GM12878 (cell line): Measurements from ENCODE around the gene ADAM30. TPM values are rescaled to one million over a fixed set of nuclear protein-coding genes. Genes with fewer than 3 reads are reported as not detected.

Experiments used
- ATAC-seq: fragments of 200-7000 bp; cut with Tn5 transposase; 3 replicates; pipeline ENCODE4 v1.9.1; 2020; ENCODE audit warnings: mild to moderate bottlenecking, moderate library complexity
- BruUV-seq: library from RNA; stranded (reverse); fragments of 400-500 nt; replicated peaks from 2 replicates; lab custom pipeline; 2021; lab: Mats Ljungman, UMichigan
- CTCF ChIA-PET: fragments of 300-600 bp; sonication (Branson Sonifier 250); formaldehyde crosslinking; extraction: SDS; loops from one replicate; lab custom pipeline; 2021; ENCODE audit warnings: inconsistent platforms; lab: Yijun Ruan, JAX
- POLR2A ChIA-PET: fragments of 350-600 bp; formaldehyde crosslinking; extraction: SDS; loops from one replicate; lab custom pipeline; 2021; ENCODE audit warnings: inconsistent platforms; lab: Charles Lee
- RAD21 ChIA-PET: fragments of 300-600 bp; sonication (Branson Sonifier 250); formaldehyde crosslinking; loops from one replicate; lab custom pipeline; 2023; ENCODE audit warnings: antibody characterized with exemption; ENCODE audit not compliant: unreplicated experiment; lab: Charles Lee
- SMC1A ChIA-PET: fragments of 300-600 bp; sonication (Branson Sonifier 250); formaldehyde crosslinking; loops from one replicate; lab custom pipeline; 2023; ENCODE audit not compliant: unreplicated experiment, uncharacterized antibody; lab: Charles Lee
- DNase-seq: peaks from one replicate; pipeline ENCODE4 v3.0.0-alpha.2; 2011; ENCODE audit warnings: low read depth, low spot score
- FAIRE-seq: peaks from 3 replicates; lab custom pipeline; 2011; peaks lifted over from hg19 to GRCh38; lab: Jason Lieb, UNC
- H2AFZ ChIP-seq: 2 replicates; pipeline ENCODE4 v1.6.0; 2011; ENCODE audit warnings: low read depth, low read length, control low read depth; ENCODE audit not compliant: control insufficient read depth
- H3K27ac ChIP-seq: 2 replicates; pipeline ENCODE4 v1.5.1; 2011; ENCODE audit warnings: control low read depth; ENCODE audit not compliant: control insufficient read depth, insufficient read depth
- H3K27me3 ChIP-seq, 2 experiments: replicated peaks in 1 of 2; 2 replicates each; pipeline versions ENCODE4 v1.6.0 to v1.6.1; 2011; ENCODE audit warnings: low read length in 1 of 2; ENCODE audit not compliant: control insufficient read depth in 2 of 2, insufficient read depth in 2 of 2
- H3K36me3 ChIP-seq, 2 experiments: 2 replicates each; pipeline ENCODE4 v1.5.1; 2011; ENCODE audit warnings: low read length in 1 of 2; ENCODE audit not compliant: control insufficient read depth in 2 of 2, insufficient read depth in 2 of 2
- H3K4me1 ChIP-seq: 2 replicates; pipeline ENCODE4 v1.6.1; 2011; ENCODE audit warnings: mild to moderate bottlenecking, low read length, moderate library complexity, mixed read lengths; ENCODE audit not compliant: control insufficient read depth, insufficient read depth
- H3K4me2 ChIP-seq: 2 replicates; pipeline ENCODE4 v1.6.0; 2011; ENCODE audit warnings: control low read depth; ENCODE audit not compliant: control insufficient read depth, insufficient read depth
- H3K4me3 ChIP-seq: fragments of 200-600 bp; sonication (generic); 2 replicates; pipeline ENCODE4 v1.5.1; 2016
- H3K79me2 ChIP-seq: 2 replicates; pipeline ENCODE4 v1.6.0; 2011; ENCODE audit warnings: low read length; ENCODE audit not compliant: control insufficient read depth, insufficient read depth
- H3K9ac ChIP-seq: 2 replicates; pipeline ENCODE4 v1.8.0; 2011; ENCODE audit warnings: low read length, control low read depth, mixed read lengths; ENCODE audit not compliant: control insufficient read depth, insufficient read depth
- H3K9me3 ChIP-seq: replicated peaks from 3 replicates; pipeline ENCODE4 v1.5.1; 2011; ENCODE audit warnings: mild to moderate bottlenecking, low read length; ENCODE audit not compliant: control insufficient read depth, insufficient read depth
- H4K20me1 ChIP-seq: 2 replicates; pipeline ENCODE4 v1.6.0; 2011; ENCODE audit not compliant: control insufficient read depth, insufficient read depth
- CBX5 ChIP-seq: sonication (generic); IDR thresholded peaks from 2 replicates; pipeline ENCODE4 v1.6.1; 2016; ENCODE audit warnings: low read depth, moderate library complexity, mild to moderate bottlenecking, inconsistent platforms
- DPF2 ChIP-seq: fragments of 450-650 bp; IDR thresholded peaks from 2 replicates; pipeline ENCODE4 v1.6.1; 2017; ENCODE audit warnings: mild to moderate bottlenecking
- EED ChIP-seq: sonication (generic); IDR thresholded peaks from 2 replicates; pipeline ENCODE4 v1.6.1; 2016; ENCODE audit warnings: antibody characterized with exemption, low read depth
- EP300 ChIP-seq, 2 experiments: fragments of 150-350 bp in 1 of 2; IDR thresholded peaks; 2 replicates each; pipeline ENCODE4 v1.6.1; 2011 to 2012; ENCODE audit warnings: low read depth in 2 of 2, low read length in 2 of 2, borderline replicate concordance in 1 of 2, improper control_type of control experiment in 1 of 2, inconsistent platforms in 1 of 2; ENCODE audit not compliant: control insufficient read depth in 1 of 2
- FOXM1 ChIP-seq: IDR thresholded peaks from 2 replicates; pipeline ENCODE4 v1.6.1; 2012; ENCODE audit warnings: low read depth, mild to moderate bottlenecking, inconsistent platforms, low read length, moderate library complexity
- NFXL1 ChIP-seq: fragments of 450-650 bp; IDR thresholded peaks from 2 replicates; pipeline ENCODE4 v1.6.1; 2017; ENCODE audit warnings: antibody characterized with exemption, mild to moderate bottlenecking, borderline replicate concordance
- PRDM15 ChIP-seq: fragments of 450-650 bp; formaldehyde crosslinking; IDR thresholded peaks from 2 replicates; pipeline ENCODE4 v1.4.0; 2020; ENCODE audit warnings: mild to moderate bottlenecking, moderate library complexity
- RAD51 ChIP-seq: fragments of 450-650 bp; IDR thresholded peaks from 2 replicates; pipeline ENCODE4 v1.6.1; 2016; ENCODE audit warnings: moderate library complexity, mild to moderate bottlenecking, inconsistent platforms
- REST ChIP-seq: IDR thresholded peaks from 2 replicates; pipeline ENCODE4 v1.6.1; 2012; ENCODE audit warnings: mild to moderate bottlenecking, low read depth, low read length
- STAT1 ChIP-seq: fragments of 450-650 bp; conservative IDR thresholded peaks from 2 replicates; pipeline ENCODE4 v1.6.1; 2014; ENCODE audit warnings: antibody characterized with exemption, mild to moderate bottlenecking
- TAF1 ChIP-seq: IDR thresholded peaks from 2 replicates; pipeline ENCODE4 v1.6.1; 2011; ENCODE audit warnings: mild to moderate bottlenecking, low read depth, low read length, borderline replicate concordance
- USF2 ChIP-seq: IDR thresholded peaks from 2 replicates; pipeline ENCODE4 v1.6.1; 2011; ENCODE audit warnings: low read depth, low read length, improper control_type of control experiment, borderline replicate concordance
- ZBTB11 ChIP-seq: fragments of 450-650 bp; formaldehyde crosslinking; IDR thresholded peaks from 2 replicates; pipeline ENCODE4 v1.5.0; 2022; ENCODE audit warnings: mild to moderate bottlenecking, missing genetic modification characterization
- ZNF207 ChIP-seq: fragments of 450-650 bp; IDR thresholded peaks from 2 replicates; pipeline ENCODE4 v1.6.1; 2014; ENCODE audit warnings: antibody characterized with exemption, mild to moderate bottlenecking, borderline replicate concordance
- in situ Hi-C: fragments of 300-500 bp; cut with MboI; formaldehyde crosslinking; loops from 9 replicates; pipeline ENCODE4 v1.14.3; 2018; ENCODE audit warnings: mixed read lengths
- intact Hi-C: fragments of 100-400 bp; cut with micrococcal nuclease; formaldehyde crosslinking; loops from one replicate; pipeline ENCODE4 v1.14.2; 2022; ENCODE audit not compliant: unreplicated experiment
- polyA plus RNA-seq, 11 experiments: library from polyadenylated mRNA; depleted of rRNA in 4 of 11; unstranded in 6 of 11; stranded (reverse) in 5 of 11; fragments of >200 nt; fragmentation: Nextera tagmentation in 4 of 11; fragmentation: Illumina TruSeq in 1 of 11; extraction: Ambion mirVana in 4 of 11; extraction: Trizol in 1 of 11; gene quantifications; 1 replicate in 1 of 11; 2 replicates in 10 of 11; pipeline versions ENCODE4 v1.2.1 to v1.2.3, GENCODE V29; 2011 to 2016; ENCODE audit warnings: inconsistent platforms in 2 of 11, missing spikeins in 2 of 11, low read depth in 1 of 11
- total RNA-seq, 4 experiments: library from RNA; depleted of rRNA in 3 of 4; stranded (reverse); fragments of >200 nt in 3 of 4; fragmentation: Illumina TruSeq in 1 of 4; extraction: Trizol in 1 of 4; gene quantifications; 2 replicates each; pipeline versions ENCODE4 v1.2.1 to v1.2.3, GENCODE V29; 2013 to 2021

The ADAM30 gene
- total and polyA plus RNA-seq, 10 of the 15 experiments (the other 5 are each of a cell fraction or from before 2014, with no cell fraction given), result not detected

- no TSS peak for BruUV-seq
- SMC1A ChIA-PET, result no interaction called here
- no peak for FAIRE-seq
- no peak for TF ChIP-seq CBX5
- no peak for TF ChIP-seq REST
- no peak for TF ChIP-seq EED
- no peak for TF ChIP-seq USF2
- no peak for TF ChIP-seq ZBTB11 (CRISPR knock-in tag)
- TF ChIP-seq NFXL1, result no peak
- TF ChIP-seq TAF1, result no peak
- TF ChIP-seq PRDM15 (CRISPR knock-in tag), result no peak
- TF ChIP-seq DPF2, result no peak
- no peak for TF ChIP-seq EP300 (IDR thresholded peaks at IDR 0.05; ENCODE audit: borderline replicate concordance in 1 of 2, control insufficient read depth in 1 of 2, low read depth in 2 of 2, low read length in 2 of 2)
- TF ChIP-seq RAD51, result no peak
- no peak for TF ChIP-seq FOXM1
- no peak for TF ChIP-seq STAT1
- no peak for TF ChIP-seq ZNF207
Measured at GRCh38 chr1:119862276-119862675, 34.0 kb downstream of the ADAM30 start.

More at GRCh38 chr1:119862276-119862675, 34.0 kb downstream of the ADAM30 start:
- CTCF ChIA-PET, result no interaction called here
- no peaks in the 10 kb centered on the region for H3K36me3 ChIP-seq
- in situ Hi-C loops, result no loop called here
- POLR2A ChIA-PET, result no interaction called here
- no peak overlapping the region for H2AFZ ChIP-seq
- no peak overlapping the region for H3K4me2 ChIP-seq
- intact Hi-C loops, result no loop called here
- H3K9ac ChIP-seq, result no peak overlapping the region
- H3K4me3 ChIP-seq, result no peak overlapping the region
- no peaks in the 10 kb centered on the region for H4K20me1 ChIP-seq
- H3K27me3 ChIP-seq, result no peaks in the 10 kb centered on the region; a peak in 1 of 4 replicates
- H3K27ac ChIP-seq, result no peak overlapping the region
- no peak for DNase-seq
- no peak for ATAC-seq
- H3K9me3 ChIP-seq, result no peaks in the 10 kb centered on the region
- RAD21 ChIA-PET, result no interaction called here
- H3K79me2 ChIP-seq, result no peaks in the 10 kb centered on the region
- no peaks in the 10 kb centered on the region for H3K4me1 ChIP-seq
